Chondrocyte (in vitro differentiated cells): ENCODE data around the gene TULP1. TPM values are rescaled to one million over a fixed set of nuclear protein-coding genes. Genes with fewer than 3 reads are reported as not detected.

Experiments used
- DNase-seq: peaks from one replicate; pipeline ENCODE4 v3.0.0; 2021; ENCODE audit warnings: mixed read lengths, low spot score
- H3K27ac Mint-ChIP-seq: one replicate; pipeline ENCODE4 v1.8.0; 2021; ENCODE audit warnings: mild to moderate bottlenecking, moderate library complexity, mixed read lengths; ENCODE audit not compliant: unreplicated experiment
- H3K27me3 Mint-ChIP-seq: 2 replicates; pipeline ENCODE4 v1.8.0; 2021; ENCODE audit warnings: low read depth, mixed read lengths
- H3K36me3 Mint-ChIP-seq: 2 replicates; pipeline ENCODE4 v1.8.0; 2021; ENCODE audit warnings: low read depth, mixed read lengths
- H3K4me1 Mint-ChIP-seq: 2 replicates; pipeline ENCODE4 v1.8.0; 2021; ENCODE audit warnings: low read depth, mild to moderate bottlenecking, mixed read lengths
- H3K4me3 Mint-ChIP-seq: one replicate; pipeline ENCODE4 v1.8.0; 2021; ENCODE audit warnings: mild to moderate bottlenecking, moderate library complexity, mixed read lengths; ENCODE audit not compliant: unreplicated experiment
- H3K9me3 Mint-ChIP-seq: 2 replicates; pipeline ENCODE4 v1.8.0; 2021; ENCODE audit warnings: low read depth, mixed read lengths
- total RNA-seq: library from RNA; stranded (reverse); gene quantifications from 3 replicates; pipeline ENCODE4 v1.2.1, GENCODE V29; 2021
- TF ChIP-seq, protein P1 (sequence below): fragments of 200-600 bp; sonication (generic); IDR thresholded peaks from 2 replicates; pipeline ENCODE4 v1.5.0; 2021; ENCODE audit warnings: antibody characterized with exemption, mild to moderate bottlenecking, moderate library complexity

TULP1 gene
- total RNA-seq, 1 donor from 2014 or later = not detected

GRCh38 chr6:35498422-35499067 lies 14.2 kb downstream of the TULP1 start:
- peak overlapping the region; percentile 22 for H3K27ac Mint-ChIP-seq
- no peaks in the 10 kb centered on the region for H3K36me3 Mint-ChIP-seq
- H3K4me1 Mint-ChIP-seq = peaks cover 48% of the 10 kb centered on the region
- DNase-seq = no peak
- TF ChIP-seq, protein P1, sequence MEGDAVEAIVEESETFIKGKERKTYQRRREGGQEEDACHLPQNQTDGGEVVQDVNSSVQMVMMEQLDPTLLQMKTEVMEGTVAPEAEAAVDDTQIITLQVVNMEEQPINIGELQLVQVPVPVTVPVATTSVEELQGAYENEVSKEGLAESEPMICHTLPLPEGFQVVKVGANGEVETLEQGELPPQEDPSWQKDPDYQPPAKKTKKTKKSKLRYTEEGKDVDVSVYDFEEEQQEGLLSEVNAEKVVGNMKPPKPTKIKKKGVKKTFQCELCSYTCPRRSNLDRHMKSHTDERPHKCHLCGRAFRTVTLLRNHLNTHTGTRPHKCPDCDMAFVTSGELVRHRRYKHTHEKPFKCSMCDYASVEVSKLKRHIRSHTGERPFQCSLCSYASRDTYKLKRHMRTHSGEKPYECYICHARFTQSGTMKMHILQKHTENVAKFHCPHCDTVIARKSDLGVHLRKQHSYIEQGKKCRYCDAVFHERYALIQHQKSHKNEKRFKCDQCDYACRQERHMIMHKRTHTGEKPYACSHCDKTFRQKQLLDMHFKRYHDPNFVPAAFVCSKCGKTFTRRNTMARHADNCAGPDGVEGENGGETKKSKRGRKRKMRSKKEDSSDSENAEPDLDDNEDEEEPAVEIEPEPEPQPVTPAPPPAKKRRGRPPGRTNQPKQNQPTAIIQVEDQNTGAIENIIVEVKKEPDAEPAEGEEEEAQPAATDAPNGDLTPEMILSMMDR = no peak
- no peaks in the 10 kb centered on the region for H3K9me3 Mint-ChIP-seq
- peak overlapping the region; percentile 79 for H3K4me3 Mint-ChIP-seq
- H3K27me3 Mint-ChIP-seq = no peaks in the 10 kb centered on the region

DNA sequence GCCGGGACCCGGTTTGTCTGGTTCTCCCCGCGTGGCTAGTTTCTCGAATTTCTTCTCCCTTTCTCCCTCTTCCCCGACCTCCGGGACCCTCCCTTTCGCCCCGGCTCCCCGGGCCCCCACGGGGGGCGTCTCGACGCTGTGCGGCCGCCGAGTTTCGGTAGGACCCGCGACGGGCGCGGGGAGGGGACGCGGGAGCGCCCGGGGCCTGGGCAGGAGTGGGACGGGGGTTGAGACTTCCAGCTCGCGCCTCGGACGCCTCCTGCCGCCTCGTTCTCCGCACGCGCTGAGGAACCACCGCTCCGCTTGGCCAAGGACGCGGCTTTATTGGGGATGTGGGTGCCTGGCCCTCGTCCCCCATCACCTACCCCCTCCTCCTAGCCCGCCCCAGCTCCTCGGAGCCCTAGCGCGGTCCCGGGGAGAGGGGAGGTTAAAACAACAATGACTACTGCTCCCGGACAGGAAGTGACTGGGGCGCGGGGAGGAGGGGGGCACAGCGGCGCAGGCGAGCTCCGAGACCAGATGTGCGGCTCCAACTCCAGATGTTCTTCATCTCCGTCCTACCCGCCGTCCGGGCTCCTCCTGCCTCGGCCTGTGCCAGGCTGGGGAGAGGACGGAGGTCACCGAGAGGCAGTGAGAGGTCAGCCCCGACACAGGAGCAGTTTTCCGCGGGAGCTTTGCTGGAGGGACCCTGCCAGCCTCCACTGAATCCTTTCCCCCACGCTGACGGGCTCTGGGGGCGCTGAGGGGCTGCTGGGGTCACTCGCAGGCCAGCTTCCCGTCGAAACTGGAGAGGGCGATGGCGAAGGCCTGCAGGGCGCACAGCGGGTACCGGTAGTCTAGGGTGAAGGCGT lies 14.9 kb downstream of the TULP1 start:
- Mint-ChIP-seq H3K36me3 (no peaks in the 10 kb centered on the region), H3K27me3 (no peaks in the 10 kb centered on the region), H3K4me1 (peaks cover 56% of the 10 kb centered on the region), H3K27ac (peak overlapping the region; percentile 83), H3K9me3 (no peaks in the 10 kb centered on the region), H3K4me3 (peak overlapping the region; percentile 79)
- peak; percentile 93 for DNase-seq
- TF ChIP-seq, protein P1 = peak; percentile 53

- peak within 1 kb of the TSS; percentile 85 for H3K4me3 Mint-ChIP-seq
- peak; percentile 74 for DNase-seq
- no peaks in the 10 kb centered on the region for H3K9me3 Mint-ChIP-seq
- H3K36me3 Mint-ChIP-seq = no peaks in the 10 kb centered on the region
- no peaks in the 10 kb centered on the region for H3K27me3 Mint-ChIP-seq
- peaks cover 64% of the 10 kb centered on the region for H3K4me1 Mint-ChIP-seq
- peak within 1 kb of the TSS; percentile 85 for H3K27ac Mint-ChIP-seq
- TF ChIP-seq, protein P1 = peak; percentile 69
Measured at GRCh38 chr6:35496841-35497570, 15.7 kb downstream of the TULP1 start, which contains the start of gene TEAD3. Gene TEAD3 (minus strand): TSS chr6:35497079.

DNA sequence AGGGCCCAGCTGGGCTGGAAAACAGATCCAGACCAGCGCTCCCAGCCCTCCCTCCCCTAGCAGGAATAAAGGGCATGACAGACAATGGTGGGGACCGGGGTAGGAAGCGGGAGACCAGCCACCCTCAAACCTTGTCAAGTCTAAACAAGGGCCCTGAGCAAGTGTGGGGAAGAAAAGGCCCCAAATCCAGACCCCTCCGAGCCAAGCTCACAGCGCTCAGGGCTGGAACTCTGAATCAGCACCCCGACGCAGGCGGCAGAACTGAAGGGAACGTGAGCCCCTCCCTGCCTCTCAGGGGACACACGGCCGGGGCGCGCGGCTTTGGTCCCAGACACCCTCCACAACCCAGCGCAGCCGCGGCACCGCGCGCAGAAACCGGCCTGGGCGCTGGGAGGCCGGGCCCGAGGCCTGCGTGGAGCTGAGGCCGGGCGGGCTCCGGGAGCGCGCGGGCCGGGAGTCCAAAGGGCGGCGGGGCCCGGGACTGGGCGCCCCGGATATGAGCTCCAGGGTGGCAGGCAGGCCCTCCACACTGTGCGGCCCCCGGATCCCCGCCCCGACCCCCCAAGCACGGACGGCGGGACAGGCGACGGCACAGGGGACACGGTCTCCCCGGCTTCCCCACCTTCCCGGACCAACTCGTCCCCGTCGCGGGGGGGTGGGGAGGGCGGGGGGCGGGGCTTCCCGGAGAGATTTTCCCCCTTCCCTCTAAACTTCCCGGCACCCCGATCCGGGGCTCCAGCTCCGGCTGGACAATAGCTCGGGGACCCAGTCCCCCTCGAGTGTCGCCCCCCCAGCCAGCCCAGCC lies 16.5 kb downstream of the TULP1 start:
- DNase-seq = peak; percentile 67
- no peaks in the 10 kb centered on the region for H3K9me3 Mint-ChIP-seq
- peaks cover 70% of the 10 kb centered on the region for H3K4me1 Mint-ChIP-seq
- peak overlapping the region; percentile 85 for H3K4me3 Mint-ChIP-seq
- no peaks in the 10 kb centered on the region for H3K36me3 Mint-ChIP-seq
- TF ChIP-seq, protein P1 = no peak
- H3K27ac Mint-ChIP-seq = peak overlapping the region; percentile 85
- H3K27me3 Mint-ChIP-seq = no peaks in the 10 kb centered on the region
